ENCODE measurements around the gene PLS1. TPM values are rescaled to one million over a fixed set of nuclear protein-coding genes. Genes with fewer than 3 reads are reported as not detected.

PLS1 gene
- polyA plus RNA-seq, 1 experiment: 0.23 TPM

- no peaks in the 10 kb centered on the region for H3K36me3 ChIP-seq (ENCODE audit: control insufficient read depth, insufficient read depth, low read length)
- ChIA-PET POLR2A (no interaction called here), CTCF (no interaction called here)
- no peak for DNase-seq (ENCODE audit: low read depth)
- no peaks in the 10 kb centered on the region for H3K27me3 ChIP-seq (ENCODE audit: control insufficient read depth, insufficient read depth, low read length)
- no peak for TF ChIP-seq CTCF (IDR thresholded peaks at IDR 0.05; ENCODE audit: insufficient read depth, low read depth, low read length)
- no peak overlapping the region for H3K4me3 ChIP-seq (ENCODE audit: low read depth, low read length)
These were observed 119.9 kb downstream of the PLS1 start for GRCh38 chr3:142716102-142716501.

- POLR2A ChIA-PET: no interaction called here
- TF ChIP-seq CTCF (IDR thresholded peaks at IDR 0.05; ENCODE audit: insufficient read depth, low read depth, low read length): no peak
- no peaks in the 10 kb centered on the region for H3K27me3 ChIP-seq (ENCODE audit: control insufficient read depth, insufficient read depth, low read length)
- CTCF ChIA-PET: interaction anchor here (0.7 to 1.2 kb wide), 2 partner anchors 10 to 250 kb away, joined by 3 read pairs; no protein-coding TSS in a partner anchor
- H3K36me3 ChIP-seq (ENCODE audit: control insufficient read depth, insufficient read depth, low read length): no peaks in the 10 kb centered on the region
- H3K4me3 ChIP-seq (ENCODE audit: low read depth, low read length): peak overlapping the region; percentile 93
- no peak for DNase-seq (ENCODE audit: low read depth)
These were observed 127.4 kb downstream of the PLS1 start for GRCh38 chr3:142723665-142723967.

DNA sequence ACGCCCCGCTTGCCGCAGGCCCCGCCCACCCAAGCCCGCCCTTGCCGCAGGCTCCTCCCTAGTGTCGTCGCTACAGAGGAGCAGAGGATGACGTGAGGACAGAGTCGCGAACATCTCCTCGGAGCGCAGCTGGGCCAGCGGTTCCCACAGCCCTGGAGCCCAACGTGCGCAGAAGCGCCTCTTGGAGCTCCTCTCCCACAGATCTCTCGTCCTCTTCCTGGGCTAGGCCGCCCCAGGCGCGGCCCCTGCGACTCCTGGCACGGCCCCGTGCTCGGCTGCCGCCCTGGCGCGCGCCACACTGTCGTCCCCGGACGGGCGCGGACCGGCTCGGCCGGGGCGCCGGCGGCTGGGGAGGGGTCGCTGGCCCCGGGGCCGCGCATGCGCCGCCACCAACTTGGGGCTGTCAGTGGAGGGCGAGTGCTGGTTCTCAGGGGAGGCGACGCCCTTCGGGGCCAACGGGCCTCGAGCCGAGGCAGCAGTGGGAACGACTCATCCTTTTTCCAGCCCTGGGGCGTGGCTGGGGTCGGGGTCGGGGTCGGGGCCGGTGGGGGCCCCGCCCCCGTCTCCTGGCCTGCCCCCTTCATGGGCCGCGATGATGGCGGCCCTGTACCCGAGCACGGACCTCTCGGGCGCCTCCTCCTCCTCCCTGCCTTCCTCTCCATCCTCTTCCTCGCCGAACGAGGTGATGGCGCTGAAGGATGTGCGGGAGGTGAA is 127.9 kb downstream of the PLS1 start, which contains the start of gene TRPC1:
TRPC1 (plus strand) TSS at position 67 of the 714 bp plus-strand sequence; CDS start at position 593, 526 bp downstream.
- CTCF ChIA-PET: interaction anchor here (0.7 to 1.2 kb wide), 2 partner anchors 9 to 249 kb away, joined by 3 read pairs; no protein-coding TSS in a partner anchor
- peak within 1 kb of the TSS; percentile 93 for H3K4me3 ChIP-seq (ENCODE audit: low read depth, low read length)
- POLR2A ChIA-PET: no interaction called here
- H3K36me3 ChIP-seq (ENCODE audit: control insufficient read depth, insufficient read depth, low read length): no peaks in the 10 kb centered on the region
- no peak for TF ChIP-seq CTCF (IDR thresholded peaks at IDR 0.05; ENCODE audit: insufficient read depth, low read depth, low read length)
- DNase-seq (ENCODE audit: low read depth): peak; percentile 26
- H3K27me3 ChIP-seq (ENCODE audit: control insufficient read depth, insufficient read depth, low read length): no peaks in the 10 kb centered on the region

DNA sequence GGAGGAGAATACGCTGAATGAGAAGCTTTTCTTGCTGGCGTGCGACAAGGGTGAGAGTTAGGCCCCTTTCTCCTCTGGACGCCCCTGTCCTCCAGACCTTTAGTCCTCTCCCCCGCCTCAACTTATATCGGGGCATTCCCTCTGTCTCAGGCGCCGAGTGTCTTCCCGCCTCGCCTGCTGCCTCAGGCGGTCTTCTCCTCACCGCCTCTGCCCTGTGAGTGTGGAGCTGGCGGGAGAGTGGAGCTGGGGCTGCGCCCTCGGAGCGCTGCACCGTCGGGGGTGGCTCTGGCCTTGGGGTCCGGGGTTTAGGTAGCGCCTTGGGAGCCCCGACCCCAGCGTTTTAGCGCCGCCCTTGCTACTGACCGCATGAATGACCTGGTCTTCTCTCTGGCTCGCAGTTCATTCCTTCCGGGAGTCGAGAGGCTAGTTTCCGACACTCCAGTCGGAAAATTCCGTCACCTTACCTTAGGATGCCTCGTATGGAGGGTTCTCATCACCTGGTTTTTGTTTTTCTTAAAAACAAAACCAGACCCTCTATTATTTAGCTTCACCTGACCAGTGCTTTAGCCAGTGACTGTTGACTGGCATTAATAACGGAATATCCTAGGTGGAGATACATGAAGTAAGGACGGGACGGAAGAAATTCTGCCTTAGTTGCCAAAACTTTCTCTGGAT is 128.6 kb downstream of the PLS1 start:
- DNase-seq (ENCODE audit: low read depth): no peak
- H3K27me3 ChIP-seq (ENCODE audit: control insufficient read depth, insufficient read depth, low read length): no peaks in the 10 kb centered on the region
- H3K4me3 ChIP-seq (ENCODE audit: low read depth, low read length): peak overlapping the region; percentile 93
- TF ChIP-seq CTCF (IDR thresholded peaks at IDR 0.05; ENCODE audit: insufficient read depth, low read depth, low read length): peak; percentile 19; the same call in 1 of the 2 replicates
- ChIA-PET POLR2A (no interaction called here), CTCF (no interaction called here)
- no peaks in the 10 kb centered on the region for H3K36me3 ChIP-seq (ENCODE audit: control insufficient read depth, insufficient read depth, low read length)

- no peaks in the 10 kb centered on the region for H3K27me3 ChIP-seq (ENCODE audit: control insufficient read depth, insufficient read depth, low read length)
- H3K36me3 ChIP-seq (ENCODE audit: control insufficient read depth, insufficient read depth, low read length): no peaks in the 10 kb centered on the region
- ChIA-PET CTCF (no interaction called here), POLR2A (no interaction called here)
- no peak for TF ChIP-seq CTCF (IDR thresholded peaks at IDR 0.05; ENCODE audit: insufficient read depth, low read depth, low read length)
- no peak for DNase-seq (ENCODE audit: low read depth)
- peak overlapping the region; percentile 93 for H3K4me3 ChIP-seq (ENCODE audit: low read depth, low read length)
These were observed 129.2 kb downstream of the PLS1 start for GRCh38 chr3:142725357-142725739.

Measured in BJ (cell line).